ENCODE data around the gene SCD5.

Gene SCD5

DNA sequence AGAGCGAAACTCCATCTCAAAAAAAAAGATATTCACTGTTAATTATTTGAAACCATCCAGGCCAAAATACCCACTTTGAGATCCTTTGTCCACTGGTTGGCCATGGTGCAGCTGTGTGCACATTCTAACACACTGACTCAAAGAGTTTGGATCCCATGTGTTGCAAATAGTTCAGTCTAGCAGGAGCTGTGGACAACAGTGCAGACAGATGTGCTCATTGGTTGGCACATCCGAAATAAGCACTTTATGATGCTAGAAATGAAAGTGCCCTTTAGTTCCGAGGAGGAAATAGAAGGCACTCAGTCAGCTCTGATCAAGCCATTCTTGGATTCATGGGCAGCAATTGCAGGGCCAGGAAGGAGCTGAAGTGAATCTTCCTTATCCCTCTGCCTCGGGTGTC lies 173.8 kb downstream of the SCD5 start:
- DNase-seq = no peak

GRCh38 chr4:82623121-82623683 lies 175.4 kb downstream of the SCD5 start:
- no peak for DNase-seq

DNA sequence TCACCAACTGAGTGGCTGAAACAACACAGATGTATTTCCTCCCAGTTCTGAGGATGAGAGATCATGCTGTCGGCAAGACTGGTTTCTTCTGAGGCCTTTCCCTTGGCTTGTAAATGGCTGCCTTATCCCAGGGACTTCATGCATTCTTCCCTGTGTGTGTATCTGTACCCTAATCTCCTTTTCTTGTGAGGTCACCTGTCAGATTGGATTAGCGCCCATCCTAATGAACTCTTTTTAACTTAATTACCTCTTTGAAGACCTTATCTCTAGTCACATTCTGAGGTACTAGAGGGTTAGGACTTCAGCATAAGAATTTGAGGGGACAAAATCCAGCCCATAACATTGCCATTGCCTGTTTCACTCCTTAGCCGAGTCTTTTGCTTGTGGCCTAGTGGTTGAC lies 177.3 kb downstream of the SCD5 start:
- no peak for DNase-seq

DNA sequence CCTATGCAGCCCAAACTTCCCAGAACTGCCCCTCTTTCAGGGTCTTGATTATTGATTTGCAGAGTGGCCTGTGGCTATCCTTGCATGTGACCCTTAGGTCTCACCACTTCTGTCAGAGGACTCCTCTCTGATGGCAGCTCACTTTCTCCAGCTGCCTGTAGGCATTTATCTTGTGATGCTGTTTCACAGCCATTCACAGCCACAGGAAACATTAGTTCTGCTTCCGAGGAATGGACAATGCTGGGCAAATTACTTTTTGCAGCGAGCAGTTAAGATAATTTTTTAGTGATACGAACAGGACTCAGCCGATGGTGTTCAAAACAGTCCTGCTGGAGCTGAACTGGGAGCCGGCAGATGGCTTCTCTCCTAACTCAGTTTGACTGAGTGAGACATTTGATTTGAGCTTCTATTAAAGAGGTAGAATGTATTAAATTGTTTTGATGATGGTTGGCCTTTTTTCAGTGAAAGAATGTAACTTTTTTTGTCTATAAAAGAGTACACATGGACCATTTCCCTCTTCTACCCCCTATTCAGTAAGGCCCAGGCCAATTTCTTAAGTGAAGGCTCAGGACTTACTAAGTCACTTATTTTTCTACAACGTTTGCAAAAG lies 178.4 kb downstream of the SCD5 start:
- DNase-seq = no peak

DNA sequence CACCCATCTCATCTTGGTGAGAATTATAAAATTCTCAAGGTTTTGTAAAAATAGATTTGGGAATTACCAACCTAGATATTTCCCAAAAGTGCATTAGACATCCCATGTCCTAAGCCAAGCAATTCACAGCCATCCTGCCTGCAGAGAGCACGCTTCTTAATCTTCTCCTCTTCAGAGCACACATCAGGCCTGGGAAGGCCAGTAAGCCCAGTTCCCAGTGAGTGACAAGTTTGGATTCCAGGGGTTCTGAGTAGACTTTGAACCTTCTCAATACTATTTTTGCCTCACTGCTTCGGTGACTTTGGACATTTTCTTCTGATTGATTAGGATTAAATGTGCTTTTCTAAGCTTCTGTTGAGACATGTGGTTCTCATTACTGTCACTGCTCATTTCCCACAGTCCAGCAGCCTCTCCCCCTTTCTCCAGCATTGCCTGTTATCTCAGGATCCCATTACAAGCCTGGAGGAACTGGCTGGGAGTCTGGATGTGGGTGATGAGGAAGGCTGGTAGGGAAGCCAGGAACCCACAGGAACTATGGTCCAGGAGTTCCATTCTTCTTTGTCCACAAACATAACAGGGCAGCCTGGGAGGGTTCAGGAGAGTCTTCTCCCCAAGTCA lies 180.4 kb downstream of the SCD5 start:
- DNase-seq = no peak

DNA sequence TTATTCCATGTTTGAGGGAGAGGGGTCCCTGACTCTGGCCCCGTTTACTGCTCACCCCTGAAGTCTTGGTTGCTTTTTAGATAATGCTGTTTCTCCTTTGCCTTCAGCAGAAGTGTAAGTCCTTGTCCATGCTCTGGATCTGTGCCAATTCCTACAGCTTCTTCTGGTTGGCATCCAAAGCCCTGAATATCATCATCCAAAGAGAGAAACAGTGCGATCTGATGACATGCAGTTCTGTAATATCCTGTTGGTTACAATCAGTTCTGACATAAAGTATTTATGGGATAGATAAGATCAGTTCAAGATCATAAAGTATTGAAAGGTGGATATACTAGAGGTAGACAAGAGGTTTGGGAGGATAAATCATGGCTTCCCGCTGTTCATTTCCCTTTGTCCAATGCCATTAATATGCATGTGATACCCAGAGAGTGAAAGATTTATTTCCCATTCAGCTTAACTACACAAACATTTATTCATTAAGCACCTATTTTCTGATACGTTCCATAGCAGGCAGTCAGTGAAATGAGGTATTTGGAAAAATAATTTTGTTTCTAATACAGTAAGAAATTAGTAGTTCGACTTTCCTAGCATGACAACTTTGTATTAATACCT lies 183.7 kb downstream of the SCD5 start:
- DNase-seq = no peak

GRCh38 chr4:82613121-82613520 lies 185.5 kb downstream of the SCD5 start:
- DNase-seq = no peak

DNA sequence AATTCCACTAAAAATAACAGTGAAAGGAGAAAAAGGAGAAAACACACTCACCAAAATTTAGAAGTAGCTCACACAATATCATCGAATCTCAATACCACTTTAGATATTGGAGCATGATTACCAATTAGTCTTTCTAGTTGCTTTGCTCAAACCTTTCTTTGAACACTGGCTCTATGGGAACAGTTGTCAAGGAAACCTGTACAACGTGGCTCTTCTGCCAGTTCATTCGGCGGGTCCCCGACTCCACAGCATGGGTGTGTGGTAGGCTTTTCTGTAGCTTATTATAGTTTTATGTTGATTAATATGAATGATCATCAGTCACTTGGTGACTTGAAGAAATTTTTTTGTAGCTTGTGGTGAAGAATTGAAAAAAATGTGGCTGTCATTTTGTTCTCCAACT lies 186.6 kb downstream of the SCD5 start:
- DNase-seq = no peak

DNA sequence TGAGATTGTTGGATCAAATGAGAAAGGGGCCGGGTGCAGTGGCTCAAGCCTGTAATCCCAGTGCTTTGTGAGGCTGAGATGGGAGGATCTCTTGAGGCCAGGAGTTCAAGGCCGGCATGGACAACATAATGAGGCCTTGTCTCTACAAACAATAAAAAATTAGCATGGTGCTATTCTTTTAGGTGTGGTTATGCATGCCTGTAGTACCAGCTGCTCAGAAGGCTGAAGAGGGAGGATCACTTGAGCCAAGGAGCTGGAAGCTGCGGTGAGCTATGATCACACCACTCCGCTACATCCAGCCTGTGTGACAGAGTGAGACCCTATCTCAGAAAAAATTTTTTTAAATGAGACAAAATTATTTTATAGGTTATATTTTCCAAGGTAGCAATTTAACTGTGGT lies 187.1 kb downstream of the SCD5 start:
- DNase-seq = no peak

DNA sequence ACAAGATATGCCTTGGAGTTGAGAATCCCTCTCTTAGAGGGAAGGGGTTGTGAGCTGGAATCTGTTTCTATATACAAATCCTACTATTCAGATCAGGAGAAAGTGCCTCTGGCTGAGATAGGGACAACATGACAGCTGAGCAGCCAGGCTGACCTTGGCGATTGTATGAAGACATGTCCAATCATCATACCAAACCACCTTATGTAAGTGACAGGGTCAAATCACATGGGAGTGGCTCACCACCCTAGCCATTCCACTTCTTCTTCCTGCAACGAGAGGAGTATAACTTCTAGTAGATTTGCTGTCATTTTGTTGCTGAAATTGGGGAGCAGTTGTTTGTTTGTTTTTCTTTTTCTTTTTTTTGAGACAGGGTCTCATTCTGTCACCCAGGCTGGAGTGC lies 188.6 kb downstream of the SCD5 start:
- DNase-seq = no peak

DNA sequence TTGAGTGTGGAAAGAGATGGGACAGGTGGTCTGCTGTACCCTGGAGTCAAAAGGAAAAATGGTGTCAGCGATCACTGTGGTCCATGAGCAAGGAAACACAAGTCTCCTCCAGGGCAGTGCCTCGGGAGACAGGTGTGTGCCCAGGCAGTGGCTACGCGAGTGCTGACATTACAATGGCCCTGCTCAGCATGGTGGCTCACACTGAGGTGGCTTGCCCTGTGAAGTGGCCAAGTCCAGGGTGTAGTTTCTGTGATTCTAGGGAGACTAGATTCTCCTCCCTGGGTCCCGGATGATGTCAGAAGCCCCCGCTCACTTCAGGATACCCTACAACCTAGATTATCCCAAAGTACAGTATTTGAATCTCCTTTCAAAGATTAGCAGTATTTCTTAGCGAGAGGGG lies 192.0 kb downstream of the SCD5 start:
- DNase-seq = no peak

DNA sequence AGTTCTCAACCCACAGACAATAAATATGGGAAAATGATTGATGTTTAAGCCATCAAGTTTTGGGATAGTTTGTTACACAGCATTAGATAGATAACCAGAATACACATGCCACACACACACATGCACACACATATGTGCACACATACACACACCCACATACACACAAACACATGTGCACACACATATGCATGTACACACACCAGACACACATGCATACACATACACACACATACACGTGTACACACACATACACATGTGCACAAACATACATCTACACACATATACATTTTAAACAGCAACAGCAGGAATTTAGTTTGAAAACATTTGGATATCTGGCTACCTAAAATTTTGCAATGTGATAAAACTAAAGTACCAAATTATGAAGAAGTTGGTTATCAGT lies 194.1 kb downstream of the SCD5 start:
- DNase-seq = no peak

DNA sequence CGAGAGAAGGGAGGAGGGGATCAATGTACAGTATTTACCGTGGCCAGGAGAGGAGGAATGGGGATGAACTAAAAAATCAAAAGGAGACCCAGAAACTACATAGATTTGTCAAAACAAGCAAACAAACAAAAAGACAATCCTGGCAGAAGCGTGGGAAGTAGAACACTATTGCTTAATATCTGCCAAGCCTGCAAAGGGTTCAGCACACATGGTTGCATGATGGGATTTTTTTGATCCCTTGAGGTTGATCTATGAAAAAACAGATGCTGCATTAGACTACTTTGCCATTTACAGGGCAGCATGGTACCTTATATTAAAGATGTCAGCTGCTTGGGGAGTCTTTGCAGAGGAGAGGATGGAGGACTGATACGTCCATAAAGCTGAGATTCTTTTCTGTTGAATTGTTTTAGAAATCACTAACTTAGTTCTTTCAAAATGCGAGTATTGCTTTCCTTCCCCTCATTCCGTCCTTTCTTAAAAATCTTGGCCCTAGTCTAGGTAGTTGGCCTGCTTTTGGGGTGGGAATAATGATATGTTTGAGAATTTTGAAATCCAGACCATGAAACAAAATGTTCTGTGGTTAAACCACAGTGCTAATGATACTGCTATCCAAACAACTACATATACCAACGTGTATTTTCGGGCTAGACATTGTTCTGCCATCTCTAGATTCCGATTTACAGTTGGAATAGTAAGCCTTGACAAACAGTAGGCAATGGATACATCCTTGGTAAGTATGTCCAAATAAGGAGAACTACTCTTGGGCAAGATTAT lies 197.2 kb downstream of the SCD5 start:
- DNase-seq = no peak

DNA sequence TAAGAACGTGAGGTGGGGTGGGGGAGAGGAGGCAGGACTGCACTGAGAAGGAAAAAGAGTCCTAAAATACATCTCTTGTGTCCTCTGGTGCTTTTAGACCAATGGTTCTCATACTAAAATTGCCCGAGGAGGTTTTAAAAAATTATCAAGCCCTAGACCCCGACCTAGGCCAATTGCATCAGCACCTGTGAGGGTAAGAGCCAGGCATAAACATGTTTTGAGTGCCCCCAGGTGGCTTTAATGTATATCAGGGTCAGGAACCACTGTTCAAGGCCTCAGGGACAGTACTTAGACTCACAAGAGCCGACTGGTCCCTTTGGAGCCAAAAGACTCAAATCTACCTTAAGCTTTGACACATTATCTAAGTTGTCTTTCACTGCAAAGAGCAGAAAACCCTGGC lies 199.3 kb downstream of the SCD5 start:
- DNase-seq = no peak

DNA sequence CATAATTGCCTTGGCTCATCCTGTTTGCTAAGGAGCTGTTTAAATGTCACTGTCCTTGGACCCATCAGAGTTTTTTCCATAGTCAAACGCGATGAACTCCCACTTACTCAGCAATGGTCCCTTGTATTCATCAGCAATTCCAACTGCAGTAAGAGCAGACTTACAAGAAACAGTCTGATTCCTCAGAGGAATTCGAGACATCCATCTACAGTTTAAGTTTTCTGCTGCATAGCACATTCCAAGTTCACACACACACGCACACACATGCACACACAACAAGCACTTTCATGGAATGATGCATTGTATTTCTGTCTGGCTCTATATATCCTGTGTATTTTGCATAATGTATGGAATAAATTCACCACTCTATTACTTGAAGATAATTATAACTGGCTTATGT lies 204.1 kb downstream of the SCD5 start:
- DNase-seq = no peak

- no peak for DNase-seq
These were observed 205.2 kb downstream of the SCD5 start for GRCh38 chr4:82593411-82593810.

DNA sequence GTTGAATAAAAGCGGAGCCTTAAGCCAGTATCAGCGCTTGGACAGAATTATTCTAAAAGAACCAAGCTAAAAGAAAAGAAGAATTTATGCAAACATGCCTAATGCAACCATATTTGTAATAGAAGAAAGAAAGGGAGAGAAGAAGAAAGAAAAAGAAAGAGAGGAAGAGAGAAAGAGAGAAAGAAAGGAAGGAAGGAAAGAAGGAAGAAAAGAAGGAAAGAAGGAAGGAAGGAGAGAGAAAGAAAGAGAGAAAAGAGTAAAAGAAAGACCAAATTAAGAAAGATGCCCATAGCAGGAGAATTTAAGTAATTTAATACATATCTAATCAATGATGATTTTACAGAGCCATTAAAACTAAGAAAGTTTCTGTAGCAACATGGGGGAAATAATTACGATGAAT lies 206.0 kb downstream of the SCD5 start:
- DNase-seq = no peak

GRCh38 chr4:82591592-82591991 lies 207.0 kb downstream of the SCD5 start:
- DNase-seq = no peak

GRCh38 chr4:82589756-82590155 lies 208.8 kb downstream of the SCD5 start:
- no peak for DNase-seq

DNA sequence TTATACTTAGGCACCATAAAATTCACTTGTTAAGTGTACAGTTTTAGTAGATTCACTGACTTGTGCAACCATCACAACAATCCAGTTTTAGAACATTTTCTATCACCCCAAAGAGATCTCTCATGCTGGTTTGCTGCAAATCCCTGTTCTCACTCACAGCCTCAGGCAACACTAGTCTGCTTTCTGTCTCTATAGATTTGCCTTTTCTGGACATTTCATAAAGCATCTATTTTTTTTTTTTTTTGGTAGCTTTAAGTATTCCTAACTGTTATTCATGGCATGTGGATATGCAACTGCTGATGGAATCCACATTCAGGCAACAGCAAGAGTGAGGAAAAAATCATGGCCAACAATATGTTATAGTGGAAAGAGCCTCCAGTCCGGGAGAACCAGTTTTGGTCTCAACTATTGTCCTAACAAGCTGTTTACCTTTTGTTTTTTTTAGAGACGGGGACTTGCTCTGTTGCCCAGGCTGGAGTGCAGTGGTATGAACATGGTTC lies 209.8 kb downstream of the SCD5 start:
- DNase-seq = no peak

DNA sequence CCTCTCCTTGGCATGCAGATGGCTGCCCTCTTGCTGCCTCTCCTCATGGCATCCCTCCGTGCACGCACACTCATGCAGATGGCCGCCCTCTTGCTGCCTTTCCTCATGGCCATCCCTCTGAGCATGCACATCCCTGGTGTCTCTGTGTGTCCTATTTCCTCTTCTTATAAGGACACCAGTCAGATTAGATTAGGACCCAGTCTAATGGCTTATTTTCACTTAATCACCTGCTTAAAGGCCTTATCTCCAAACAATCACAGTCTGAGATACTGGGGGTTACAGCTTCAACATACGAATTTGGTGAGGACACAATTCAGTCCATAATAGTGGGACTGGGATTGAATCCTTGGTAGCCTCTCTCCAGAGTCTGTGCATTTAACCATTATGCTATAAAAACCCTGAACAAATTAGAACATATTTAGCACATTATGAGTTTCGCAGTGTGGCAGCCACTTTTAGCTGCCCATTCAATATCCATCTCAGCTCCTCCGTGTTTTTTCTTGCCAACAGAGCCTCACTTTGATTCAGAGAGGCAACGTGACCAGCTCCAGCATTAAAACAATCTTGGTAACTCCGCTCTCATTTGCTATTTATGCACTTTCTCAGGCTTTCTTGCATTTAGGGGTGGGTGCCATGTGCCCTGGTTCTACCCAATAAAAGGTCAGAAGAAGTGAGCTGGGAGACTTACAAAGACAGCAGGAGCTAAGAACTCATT lies 210.6 kb downstream of the SCD5 start:
- no peak for DNase-seq

DNA sequence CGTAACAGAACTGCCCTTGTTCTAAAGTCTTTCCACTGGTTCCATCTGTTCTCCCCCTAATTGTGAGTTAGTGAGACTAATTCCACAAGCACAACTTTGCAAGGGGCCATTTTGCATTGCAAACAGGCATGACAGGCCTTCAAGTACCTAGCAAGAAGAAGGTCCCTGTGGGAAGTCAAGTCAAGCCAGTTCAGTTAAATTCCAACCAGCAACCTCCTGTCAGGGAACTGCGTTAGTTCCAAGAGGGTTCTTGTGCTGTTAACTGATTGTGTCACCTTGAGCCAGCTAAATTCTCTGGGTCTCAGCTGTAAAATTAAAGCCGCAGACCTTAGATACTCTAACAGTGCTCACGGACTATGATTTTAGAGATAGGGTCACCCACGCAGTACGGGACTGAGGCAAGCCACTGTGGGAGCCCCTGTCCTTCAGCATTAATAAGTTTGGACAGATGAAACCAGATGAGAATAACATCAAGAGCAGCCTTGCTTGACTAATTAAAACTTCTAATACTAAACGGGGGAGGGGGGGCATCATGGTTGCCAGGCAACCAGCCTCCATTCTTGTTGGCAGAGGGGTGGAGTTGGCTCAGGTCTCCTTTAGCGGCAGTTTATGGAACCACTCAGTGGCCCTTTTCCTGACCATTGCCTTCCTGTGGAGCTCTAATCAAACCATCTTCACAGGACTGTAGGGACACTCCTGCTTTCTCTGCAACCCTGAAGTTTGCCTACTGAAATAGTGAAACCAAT lies 212.7 kb downstream of the SCD5 start:
- DNase-seq = no peak

Data from NCI-H2171 treated with DMSO at 0.1 percent for 48 hours (cell line).